Erythroblast (primary cell): ENCODE measurements around the gene NDRG4.

Experiments used
- GATA1 ChIP-seq: IDR thresholded peaks from 2 replicates; pipeline ENCODE4 v1.6.1; 2011; ENCODE audit warnings: low read depth, mild to moderate bottlenecking, control low read depth, low read length, moderate library complexity
- POLR2A ChIP-seq: IDR thresholded peaks from 2 replicates; pipeline ENCODE4 v1.6.1; 2011; ENCODE audit warnings: mild to moderate bottlenecking, low read length

- TF ChIP-seq POLR2A: no peak
- no peak for TF ChIP-seq GATA1
Measured at GRCh38 chr16:58471209-58471975, 28.6 kb upstream of the NDRG4 start.
